ENCODE measurements around the gene PDE3A.

DNA sequence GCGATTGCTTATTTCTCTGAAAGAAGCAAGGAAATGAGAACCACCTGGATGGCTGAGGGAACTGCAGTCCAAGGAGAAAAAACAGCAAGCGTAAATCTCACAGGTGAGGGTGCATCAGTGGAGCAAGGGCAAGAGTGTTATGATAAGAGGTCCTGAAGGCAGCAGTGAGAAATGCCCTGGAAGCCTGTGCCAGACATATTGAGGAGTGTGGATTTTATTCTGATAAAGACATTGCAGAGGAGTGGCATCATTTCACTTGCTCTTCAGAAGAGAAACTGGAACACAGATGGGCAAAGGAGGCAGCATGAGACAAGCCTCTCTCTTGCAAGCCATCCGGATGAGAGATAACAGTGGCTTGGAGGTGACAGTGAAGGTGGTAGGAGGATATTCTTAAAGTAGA lies 78.5 kb downstream of the PDE3A start:
- TF ChIP-seq, protein P1, sequence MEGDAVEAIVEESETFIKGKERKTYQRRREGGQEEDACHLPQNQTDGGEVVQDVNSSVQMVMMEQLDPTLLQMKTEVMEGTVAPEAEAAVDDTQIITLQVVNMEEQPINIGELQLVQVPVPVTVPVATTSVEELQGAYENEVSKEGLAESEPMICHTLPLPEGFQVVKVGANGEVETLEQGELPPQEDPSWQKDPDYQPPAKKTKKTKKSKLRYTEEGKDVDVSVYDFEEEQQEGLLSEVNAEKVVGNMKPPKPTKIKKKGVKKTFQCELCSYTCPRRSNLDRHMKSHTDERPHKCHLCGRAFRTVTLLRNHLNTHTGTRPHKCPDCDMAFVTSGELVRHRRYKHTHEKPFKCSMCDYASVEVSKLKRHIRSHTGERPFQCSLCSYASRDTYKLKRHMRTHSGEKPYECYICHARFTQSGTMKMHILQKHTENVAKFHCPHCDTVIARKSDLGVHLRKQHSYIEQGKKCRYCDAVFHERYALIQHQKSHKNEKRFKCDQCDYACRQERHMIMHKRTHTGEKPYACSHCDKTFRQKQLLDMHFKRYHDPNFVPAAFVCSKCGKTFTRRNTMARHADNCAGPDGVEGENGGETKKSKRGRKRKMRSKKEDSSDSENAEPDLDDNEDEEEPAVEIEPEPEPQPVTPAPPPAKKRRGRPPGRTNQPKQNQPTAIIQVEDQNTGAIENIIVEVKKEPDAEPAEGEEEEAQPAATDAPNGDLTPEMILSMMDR (IDR thresholded peaks at IDR 0.05): no peak
- no peak for TF ChIP-seq POLR2AphosphoS5 (IDR thresholded peaks at IDR 0.05)

Measured in breast epithelium (tissue), 3 donors.